Neural cell (in vitro differentiated cells): Measurements from ENCODE around the gene FOCAD. TPM values are rescaled to one million over a fixed set of nuclear protein-coding genes. Genes with fewer than 3 reads are reported as not detected.

Experiments
- H2AFZ ChIP-seq: fragments of 200-600, 300-800 bp; sonication (generic), shearing (Covaris generic); 2 replicates; pipeline ENCODE4 v1.6.0; 2014; ENCODE audit warnings: low read depth, mild to moderate bottlenecking, antibody characterized with exemption, low read length, moderate library complexity
- H3F3A ChIP-seq: fragments of 200-600 bp; shearing (Covaris generic); 2 replicates; pipeline ENCODE4 v1.6.1; 2016; ENCODE audit warnings: mild to moderate bottlenecking, moderate library complexity, mixed read lengths, antibody characterized with exemption, low read length; ENCODE audit not compliant: insufficient read depth, poor library complexity, severe bottlenecking
- H3K27ac ChIP-seq: fragments of 200-600, 300-800 bp; sonication (generic), shearing (Covaris generic); 2 replicates; pipeline ENCODE4 v1.5.1; 2014; ENCODE audit warnings: mild to moderate bottlenecking, low read length, moderate library complexity
- H3K27me3 ChIP-seq: fragments of 300-800, 200-600 bp; sonication (generic), shearing (Covaris generic); 2 replicates; pipeline ENCODE4 v1.6.0; 2014; ENCODE audit warnings: mild to moderate bottlenecking, low read depth, low read length, moderate library complexity; ENCODE audit not compliant: insufficient read depth
- H3K36me3 ChIP-seq: fragments of 300-800, 200-600 bp; sonication (generic), shearing (Covaris generic); 2 replicates; pipeline ENCODE4 v1.5.1; 2014; ENCODE audit warnings: mild to moderate bottlenecking, antibody characterized with exemption, low read length, moderate library complexity; ENCODE audit not compliant: insufficient read depth
- H3K4me2 ChIP-seq: fragments of 300-800, 200-600 bp; sonication (generic), shearing (Covaris generic); 2 replicates; pipeline ENCODE4 v1.6.0; 2014; ENCODE audit warnings: mild to moderate bottlenecking, low read length
- H3K4me3 ChIP-seq: fragments of 300-800, 200-600 bp; sonication (generic), shearing (Covaris generic); 2 replicates; pipeline ENCODE4 v1.5.1; 2014; ENCODE audit warnings: mild to moderate bottlenecking, low read length, moderate library complexity
- H3K79me2 ChIP-seq: fragments of 200-600 bp; shearing (Covaris generic); replicated peaks from 2 replicates; pipeline ENCODE4 v1.6.0; 2014; ENCODE audit warnings: mild to moderate bottlenecking, low read length, moderate library complexity; ENCODE audit not compliant: insufficient read depth
- H3K9ac ChIP-seq: fragments of 300-800, 200-600 bp; sonication (generic), shearing (Covaris generic); 2 replicates; pipeline ENCODE4 v1.6.1; 2016; ENCODE audit warnings: mild to moderate bottlenecking, low read length, mixed read lengths
- H3K9me2 ChIP-seq: fragments of 200-600 bp; shearing (Covaris generic); 2 replicates; pipeline ENCODE4 v1.6.1; 2016; ENCODE audit warnings: mild to moderate bottlenecking, low read length, mixed read lengths; ENCODE audit not compliant: insufficient read depth
- H3K9me3 ChIP-seq: fragments of 200-600, 300-800 bp; sonication (generic), shearing (Covaris generic); 2 replicates; pipeline ENCODE4 v1.6.1; 2016; ENCODE audit warnings: mild to moderate bottlenecking, mixed run types, low read length, moderate library complexity, mixed read lengths
- H4K20me1 ChIP-seq: fragments of 200-600 bp; shearing (Covaris generic); 2 replicates; pipeline ENCODE4 v1.6.1; 2016; ENCODE audit warnings: mild to moderate bottlenecking, mixed run types; ENCODE audit not compliant: insufficient read depth
- EP300 ChIP-seq: fragments of 450-650 bp; conservative IDR thresholded peaks from 2 replicates; pipeline ENCODE4 v1.6.1; 2014; ENCODE audit warnings: antibody characterized with exemption, mild to moderate bottlenecking, moderate library complexity; ENCODE audit not compliant: poor library complexity, severe bottlenecking
- EZH2 ChIP-seq: fragments of 200-600, 300-800 bp; shearing (Covaris generic), sonication (generic); IDR thresholded peaks from 2 replicates; pipeline ENCODE4 v1.6.1; 2014; ENCODE audit warnings: antibody characterized with exemption, low read length, borderline replicate concordance, mild to moderate bottlenecking; ENCODE audit not compliant: insufficient read depth, poor library complexity, severe bottlenecking
- MXI1 ChIP-seq: fragments of 450-650 bp; conservative IDR thresholded peaks from 2 replicates; pipeline ENCODE4 v1.6.1; 2014; ENCODE audit warnings: antibody characterized with exemption, mild to moderate bottlenecking; ENCODE audit not compliant: poor library complexity, severe bottlenecking
- POLR2AphosphoS5 ChIP-seq: IDR thresholded peaks from 2 replicates; pipeline ENCODE4 v1.6.1; 2012
- RAD21 ChIP-seq: fragments of 450-650 bp; conservative IDR thresholded peaks from 2 replicates; pipeline ENCODE4 v1.6.1; 2014; ENCODE audit warnings: antibody characterized with exemption, mild to moderate bottlenecking, moderate library complexity
- REST ChIP-seq: IDR thresholded peaks from 2 replicates; pipeline ENCODE4 v1.6.1; 2012; ENCODE audit warnings: borderline replicate concordance
- SMC3 ChIP-seq: fragments of 450-650 bp; conservative IDR thresholded peaks from 2 replicates; pipeline ENCODE4 v1.6.1; 2014; ENCODE audit warnings: antibody characterized with exemption, mild to moderate bottlenecking, moderate library complexity; ENCODE audit not compliant: poor library complexity
- TAF1 ChIP-seq: IDR thresholded peaks from 2 replicates; pipeline ENCODE4 v1.6.1; 2012; ENCODE audit warnings: low read depth
- polyA plus RNA-seq: library from polyadenylated mRNA; depleted of rRNA; stranded (reverse); fragments of >200 nt; gene quantifications from 2 replicates; pipeline ENCODE4 v1.2.3, GENCODE V29; 2014
- TF ChIP-seq, protein P1 (sequence below): fragments of 450-650 bp; IDR thresholded peaks from 2 replicates; pipeline ENCODE4 v1.5.1; 2014; ENCODE audit warnings: antibody characterized with exemption, mild to moderate bottlenecking, moderate library complexity; ENCODE audit not compliant: poor library complexity, severe bottlenecking

The FOCAD gene
- polyA plus RNA-seq, 1 donor from 2014 or later = 23.5 TPM

- Histone ChIP-seq H3K27ac (peak overlapping the region; percentile 67), H3K4me2 (no peak overlapping the region), H3K9me3 (no peaks in the 10 kb centered on the region), H3K36me3 (no peaks in the 10 kb centered on the region), H3K9me2 (no peaks in the 10 kb centered on the region), H3F3A (no peaks in the 10 kb centered on the region), H3K4me3 (no peak overlapping the region), H3K79me2 (no peaks in the 10 kb centered on the region), H4K20me1 (no peaks in the 10 kb centered on the region), H3K27me3 (no peaks in the 10 kb centered on the region), H2AFZ (no peak overlapping the region), H3K9ac (peak overlapping the region; percentile 28)
- peak; percentile 45 for TF ChIP-seq POLR2AphosphoS5
- peak; percentile 55 for TF ChIP-seq EP300
- no peak for TF ChIP-seq TAF1
Measured at GRCh38 chr9:20996809-20997208, 312.8 kb downstream of the FOCAD start.

- no peak overlapping the region for H3K4me2 ChIP-seq
- no peak for TF ChIP-seq POLR2AphosphoS5
- TF ChIP-seq EZH2 = no peak
- TF ChIP-seq MXI1 = no peak
- TF ChIP-seq, protein P1, sequence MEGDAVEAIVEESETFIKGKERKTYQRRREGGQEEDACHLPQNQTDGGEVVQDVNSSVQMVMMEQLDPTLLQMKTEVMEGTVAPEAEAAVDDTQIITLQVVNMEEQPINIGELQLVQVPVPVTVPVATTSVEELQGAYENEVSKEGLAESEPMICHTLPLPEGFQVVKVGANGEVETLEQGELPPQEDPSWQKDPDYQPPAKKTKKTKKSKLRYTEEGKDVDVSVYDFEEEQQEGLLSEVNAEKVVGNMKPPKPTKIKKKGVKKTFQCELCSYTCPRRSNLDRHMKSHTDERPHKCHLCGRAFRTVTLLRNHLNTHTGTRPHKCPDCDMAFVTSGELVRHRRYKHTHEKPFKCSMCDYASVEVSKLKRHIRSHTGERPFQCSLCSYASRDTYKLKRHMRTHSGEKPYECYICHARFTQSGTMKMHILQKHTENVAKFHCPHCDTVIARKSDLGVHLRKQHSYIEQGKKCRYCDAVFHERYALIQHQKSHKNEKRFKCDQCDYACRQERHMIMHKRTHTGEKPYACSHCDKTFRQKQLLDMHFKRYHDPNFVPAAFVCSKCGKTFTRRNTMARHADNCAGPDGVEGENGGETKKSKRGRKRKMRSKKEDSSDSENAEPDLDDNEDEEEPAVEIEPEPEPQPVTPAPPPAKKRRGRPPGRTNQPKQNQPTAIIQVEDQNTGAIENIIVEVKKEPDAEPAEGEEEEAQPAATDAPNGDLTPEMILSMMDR = no peak
- TF ChIP-seq TAF1 = no peak
- no peak for TF ChIP-seq RAD21
- TF ChIP-seq REST = no peak
- TF ChIP-seq EP300 = no peak
- no peak overlapping the region for H2AFZ ChIP-seq
- H3K9me3 ChIP-seq = no peaks in the 10 kb centered on the region
- no peaks in the 10 kb centered on the region for H3K36me3 ChIP-seq
- no peaks in the 10 kb centered on the region for H4K20me1 ChIP-seq
- H3K9ac ChIP-seq = peak overlapping the region; percentile 28
- H3K9me2 ChIP-seq = no peaks in the 10 kb centered on the region
- no peaks in the 10 kb centered on the region for H3F3A ChIP-seq
- no peak overlapping the region for H3K4me3 ChIP-seq
- no peaks in the 10 kb centered on the region for H3K79me2 ChIP-seq
- H3K27me3 ChIP-seq = no peaks in the 10 kb centered on the region
- H3K27ac ChIP-seq = peak overlapping the region; percentile 67
Measured at GRCh38 chr9:20997503-20998076, 313.5 kb downstream of the FOCAD start.

- no peak overlapping the region for H3K27ac ChIP-seq
- H2AFZ ChIP-seq = no peak overlapping the region
- no peak overlapping the region for H3K4me2 ChIP-seq
- TF ChIP-seq TAF1 (no peak), RAD21 (no peak), MXI1 (no peak), EZH2 (no peak), REST (no peak), SMC3 (no peak), POLR2AphosphoS5 (no peak), EP300 (no peak)
- TF ChIP-seq, protein P1 = no peak
- H3F3A ChIP-seq = no peaks in the 10 kb centered on the region
- no peak overlapping the region for H3K9ac ChIP-seq
- H3K9me3 ChIP-seq = no peaks in the 10 kb centered on the region
- no peaks in the 10 kb centered on the region for H3K27me3 ChIP-seq
- H3K79me2 ChIP-seq = no peaks in the 10 kb centered on the region
- H3K9me2 ChIP-seq = no peaks in the 10 kb centered on the region
- no peaks in the 10 kb centered on the region for H4K20me1 ChIP-seq
- no peaks in the 10 kb centered on the region for H3K36me3 ChIP-seq
- no peak overlapping the region for H3K4me3 ChIP-seq
Measured at GRCh38 chr9:21001581-21001980, 317.5 kb downstream of the FOCAD start.
